Activated CD4-positive, alpha-beta T cell treated with anti-CD3 and anti-CD28 coated beads, Interleukin-2, amount 50 U/mL, for 1 hour (primary cell): ENCODE results near the gene UXS1.
A peak's percentile ranks its signal among the peaks of the same experiment; 100 is the strongest.
"Not testable (repeated sequence)": the region's sequence is repeated elsewhere in the genome, so short reads cannot be mapped to it uniquely, and the experiment has no call there.

Experiments used
- DNase-seq: peaks from one replicate; pipeline ENCODE4 v3.0.0-alpha.2; 2020

UXS1 gene

GRCh38 chr2:106193977-106194778 is at the start of gene UXS1:
Gene UXS1 (minus strand): TSS chr2:106194301. CDS start chr2:106194241, 60 bp downstream.
- peak; percentile 98 for DNase-seq

GRCh38 chr2:106239491-106239890 is 45.4 kb upstream of the UXS1 start:
- DNase-seq: not testable (repeated sequence)

GRCh38 chr2:106235392-106235791 is 41.3 kb upstream of the UXS1 start:
- DNase-seq: not testable (repeated sequence)

- DNase-seq: no peak
These were observed 39.2 kb upstream of the UXS1 start for GRCh38 chr2:106233350-106233706.

- DNase-seq: no peak
These were observed 38.7 kb upstream of the UXS1 start for GRCh38 chr2:106232638-106233349.

- no peak for DNase-seq
These were observed 29.2 kb upstream of the UXS1 start for GRCh38 chr2:106223347-106223746.

- not testable (repeated sequence) for DNase-seq
These were observed 28.0 kb upstream of the UXS1 start for GRCh38 chr2:106222057-106222456.

GRCh38 chr2:106219813-106220212 is 25.7 kb upstream of the UXS1 start:
- DNase-seq: no peak

GRCh38 chr2:106219157-106219556 is 25.1 kb upstream of the UXS1 start:
- not testable (repeated sequence) for DNase-seq

- no peak for DNase-seq
These were observed 14.8 kb upstream of the UXS1 start for GRCh38 chr2:106208874-106209273.

- no peak for DNase-seq
These were observed 14.3 kb upstream of the UXS1 start for GRCh38 chr2:106208399-106208798.

- DNase-seq: no peak
These were observed 13.1 kb upstream of the UXS1 start for GRCh38 chr2:106207246-106207645.

GRCh38 chr2:106205488-106205887 is 11.4 kb upstream of the UXS1 start:
- DNase-seq: no peak

- not testable (repeated sequence) for DNase-seq
These were observed 10.4 kb upstream of the UXS1 start for GRCh38 chr2:106204551-106204950.

- no peak for DNase-seq
These were observed 7.6 kb upstream of the UXS1 start for GRCh38 chr2:106201661-106202060.

- DNase-seq: no peak
These were observed 3.8 kb upstream of the UXS1 start for GRCh38 chr2:106197878-106198277.

GRCh38 chr2:106195981-106196380 is 1.9 kb upstream of the UXS1 start:
- no peak for DNase-seq

- no peak for DNase-seq
These were observed 1.4 kb upstream of the UXS1 start for GRCh38 chr2:106195456-106195855.

- DNase-seq: no peak
These were observed 468 bp downstream of the UXS1 start for GRCh38 chr2:106193690-106193976.

- DNase-seq: peak; percentile 29
These were observed 1.1 kb downstream of the UXS1 start for GRCh38 chr2:106192752-106193689.

- DNase-seq: no peak
These were observed 2.5 kb downstream of the UXS1 start for GRCh38 chr2:106191511-106192016.

- no peak for DNase-seq
These were observed 4.2 kb downstream of the UXS1 start for GRCh38 chr2:106189764-106190468.

- no peak for DNase-seq
These were observed 4.8 kb downstream of the UXS1 start for GRCh38 chr2:106189325-106189724.
